HG03045 (cell line): ENCODE measurements around the gene MCC.

Experiments used
- ATAC-seq: cut with Tn5 transposase; IDR thresholded peaks from one replicate; pipeline ENCODE4 v1.9.1; 2021; ENCODE audit warnings: mild to moderate bottlenecking, moderate library complexity; ENCODE audit not compliant: unreplicated experiment

Gene MCC

GRCh38 chr5:113487781-113488644 lies at the start of gene MCC:
Gene MCC (minus strand): TSS chr5:113488453.
- no peak for ATAC-seq

GRCh38 chr5:113531481-113532159 lies 43.4 kb upstream of the MCC start:
- no peak for ATAC-seq

- no peak for ATAC-seq
Measured at GRCh38 chr5:113527746-113528145, 39.5 kb upstream of the MCC start.

DNA sequence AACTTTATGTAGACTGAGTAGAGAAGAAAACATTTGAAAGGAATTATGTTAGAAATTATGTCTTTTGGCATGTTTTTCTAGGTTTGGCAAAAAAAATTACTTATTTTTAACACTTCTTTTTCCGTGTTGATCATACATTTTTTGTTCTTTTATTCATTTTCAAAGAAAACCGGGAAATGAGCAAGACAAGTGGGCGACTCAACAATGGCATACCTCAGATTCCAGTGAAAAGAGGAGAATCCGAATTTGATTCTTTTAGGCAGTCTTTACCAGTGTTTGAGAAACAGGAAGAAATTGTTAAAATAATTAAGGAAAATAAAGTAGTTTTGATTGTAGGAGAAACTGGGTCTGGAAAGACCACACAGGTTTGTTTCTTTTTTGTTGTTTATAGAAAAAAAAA lies 38.2 kb upstream of the MCC start:
- ATAC-seq = no peak

DNA sequence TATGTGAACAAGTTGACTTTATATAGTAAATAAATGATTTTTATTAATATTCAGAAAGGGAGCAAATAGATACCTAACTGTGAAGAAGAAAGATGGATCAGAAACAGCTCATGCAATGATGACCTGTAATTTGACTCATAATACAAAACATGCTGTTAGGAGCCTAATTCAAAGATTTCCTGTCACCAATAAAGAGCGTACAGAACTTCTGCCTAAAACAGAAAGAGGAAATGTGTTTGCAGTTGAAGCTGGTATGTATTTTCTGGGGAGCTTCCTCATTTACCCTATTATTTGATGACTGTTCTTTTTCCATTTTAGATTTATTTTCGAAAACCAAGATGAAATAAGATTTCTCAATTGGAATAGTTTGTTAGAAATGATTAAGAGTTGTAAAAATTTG lies 36.7 kb upstream of the MCC start:
- no peak for ATAC-seq

DNA sequence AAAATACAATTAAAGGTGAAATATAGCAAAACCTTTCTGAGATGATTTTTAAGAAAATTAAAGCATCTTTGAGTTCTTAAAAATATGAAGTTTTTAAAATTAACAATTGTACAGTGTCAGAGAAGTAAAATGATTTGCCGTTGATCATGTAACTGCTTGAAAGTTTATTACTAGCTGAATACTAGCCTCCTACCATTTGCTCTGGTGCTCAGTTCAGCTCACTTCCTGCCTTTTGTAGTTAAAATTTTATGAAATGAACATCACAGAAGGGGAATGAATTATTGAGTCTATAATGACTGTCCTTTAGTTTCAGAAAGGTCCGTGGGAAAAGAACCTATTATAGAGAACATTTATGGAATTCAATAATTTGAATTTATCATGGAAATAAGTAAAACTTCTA lies 34.9 kb upstream of the MCC start:
- ATAC-seq = no peak

DNA sequence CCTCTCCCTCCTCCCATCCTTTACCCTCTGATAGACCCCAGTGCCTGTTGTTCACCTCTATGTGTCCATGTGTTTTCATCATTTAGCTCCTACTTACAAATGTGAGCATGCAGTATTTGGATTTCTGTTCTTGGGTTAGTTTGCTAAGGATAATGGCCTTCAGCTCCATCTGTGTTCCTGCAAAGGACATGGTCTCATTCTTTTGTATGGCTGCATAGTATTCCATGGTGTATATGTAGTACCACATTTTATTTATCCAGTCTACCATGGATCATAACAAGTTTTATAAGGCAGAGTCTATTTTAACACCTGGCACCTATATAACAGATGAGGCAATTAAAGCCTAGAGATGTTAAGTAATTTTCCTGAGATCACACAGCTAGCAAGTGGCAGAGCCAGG lies 32.6 kb upstream of the MCC start:
- no peak for ATAC-seq

DNA sequence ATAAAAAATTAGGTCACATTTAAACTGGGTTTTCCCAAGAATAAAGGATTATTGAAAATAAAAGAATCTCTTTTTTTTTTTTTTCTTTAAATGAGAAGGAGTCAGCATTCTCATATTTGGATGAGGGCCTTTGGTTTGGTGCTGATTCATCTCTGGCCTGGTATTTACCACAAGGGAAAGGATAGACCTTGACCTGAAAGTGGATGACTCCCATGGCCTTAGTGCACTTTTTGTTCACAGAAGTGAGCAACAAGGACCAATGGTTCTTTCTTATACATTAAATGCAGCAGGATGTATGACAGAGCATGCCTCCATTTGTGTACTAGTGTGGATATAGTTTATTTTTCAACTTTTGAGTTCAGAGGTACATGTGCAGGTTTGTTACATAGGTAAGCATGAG lies 32.2 kb upstream of the MCC start:
- peak; percentile 76 for ATAC-seq

DNA sequence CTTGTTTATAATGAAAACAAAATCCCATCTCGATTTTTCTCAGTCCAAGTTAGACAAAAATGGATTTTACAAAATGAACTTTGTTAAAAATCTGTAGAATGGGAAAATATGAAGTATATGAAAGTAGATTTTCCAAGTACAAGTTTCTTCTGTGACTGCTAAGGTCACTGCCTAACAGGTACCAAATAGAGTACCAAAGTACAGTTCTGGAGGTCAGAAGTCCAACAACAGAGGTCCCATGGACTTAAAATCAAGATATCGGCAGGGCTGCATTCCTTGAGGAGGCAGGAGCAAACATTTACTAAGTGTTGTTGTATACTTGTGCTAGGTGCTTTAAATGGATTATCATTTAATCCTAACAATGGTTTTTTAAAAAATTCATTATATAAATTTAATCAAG lies 31.2 kb upstream of the MCC start:
- no peak for ATAC-seq

GRCh38 chr5:113518884-113519283 lies 30.6 kb upstream of the MCC start:
- ATAC-seq = no peak

DNA sequence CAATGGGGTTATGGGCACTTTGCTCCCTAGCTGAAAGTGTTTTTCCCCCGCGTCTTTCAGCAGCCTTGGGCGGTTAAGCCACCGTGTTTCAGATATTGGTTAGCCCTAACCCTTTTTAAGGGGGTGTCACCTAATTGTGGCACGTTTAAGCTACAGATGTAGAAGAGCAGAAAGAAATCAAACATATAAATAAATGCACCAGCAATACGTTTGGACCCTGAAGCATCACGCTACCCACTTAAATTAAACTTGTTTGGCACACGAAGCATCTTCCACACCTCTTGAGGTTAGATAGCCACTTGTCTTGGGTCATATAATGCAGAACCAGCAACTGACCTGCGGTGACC lies 26.0 kb upstream of the MCC start:
- no peak for ATAC-seq

- peak; percentile 99 for ATAC-seq
Measured at GRCh38 chr5:113513384-113514288, 25.4 kb upstream of the MCC start, which contains the start of gene YTHDC2. Gene YTHDC2 (plus strand): TSS chr5:113513694. CDS start chr5:113513896, 202 bp downstream.

- no peak for ATAC-seq
Measured at GRCh38 chr5:113512341-113512740, 24.1 kb upstream of the MCC start.

- ATAC-seq = no peak
Measured at GRCh38 chr5:113510836-113511451, 22.7 kb upstream of the MCC start.

GRCh38 chr5:113508756-113509155 lies 20.5 kb upstream of the MCC start:
- ATAC-seq = no peak

DNA sequence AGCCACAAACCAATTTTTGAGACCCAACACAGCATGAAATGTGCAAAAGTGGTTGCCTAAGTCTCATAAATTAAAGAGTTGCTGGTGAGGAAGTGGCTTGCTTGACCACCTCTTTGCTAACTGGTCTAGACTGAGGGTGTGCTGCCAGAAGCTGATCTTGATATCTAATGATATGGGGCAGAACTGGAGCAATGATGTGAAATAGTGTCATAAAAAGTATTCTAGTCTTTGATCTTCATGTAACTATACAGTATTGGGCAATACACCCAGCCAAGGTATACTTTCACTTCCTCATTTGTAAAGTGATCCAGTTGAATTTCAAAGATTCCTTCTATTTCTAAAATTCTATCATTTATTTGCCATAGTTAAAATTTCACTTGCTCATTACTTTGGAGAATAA lies 19.3 kb upstream of the MCC start:
- ATAC-seq = no peak

DNA sequence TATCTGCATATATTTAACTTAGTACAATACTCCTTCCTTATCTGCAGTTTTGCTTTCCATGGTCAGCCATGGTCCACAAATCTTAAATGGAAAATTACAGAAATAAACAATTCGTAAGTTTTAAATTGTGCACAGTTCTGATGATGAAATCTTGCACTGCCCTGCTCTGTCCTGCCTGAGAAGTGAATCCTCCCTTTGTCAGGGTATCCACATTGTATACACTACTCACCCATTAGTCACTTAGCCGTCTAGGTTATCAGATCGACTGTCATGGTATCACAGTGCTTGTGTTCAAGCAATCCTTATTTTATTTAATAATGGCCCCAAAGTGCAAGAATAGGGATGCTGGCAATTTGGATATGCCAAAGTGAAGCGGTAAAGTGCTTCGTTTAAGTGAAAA lies 16.9 kb upstream of the MCC start:
- no peak for ATAC-seq

DNA sequence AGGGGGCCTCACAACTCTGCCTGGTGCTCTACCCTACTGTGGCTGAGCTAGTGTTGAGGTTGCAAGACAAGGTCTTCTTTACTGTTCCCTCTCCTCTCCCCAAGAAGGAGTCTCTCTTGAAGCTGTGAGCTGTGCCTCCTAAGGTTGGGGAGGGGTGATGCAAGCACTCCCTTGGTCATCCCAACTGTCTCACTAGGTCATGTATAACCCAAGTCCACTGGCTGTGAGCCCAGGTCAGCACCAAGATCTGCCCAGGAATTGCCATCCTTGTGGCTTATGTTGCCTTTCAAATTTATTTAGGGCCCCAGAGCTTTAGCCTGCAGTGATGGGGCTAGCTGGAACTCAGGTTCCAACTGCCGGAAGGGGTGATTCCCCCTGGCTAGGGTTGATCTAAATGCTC lies 14.9 kb upstream of the MCC start:
- no peak for ATAC-seq

DNA sequence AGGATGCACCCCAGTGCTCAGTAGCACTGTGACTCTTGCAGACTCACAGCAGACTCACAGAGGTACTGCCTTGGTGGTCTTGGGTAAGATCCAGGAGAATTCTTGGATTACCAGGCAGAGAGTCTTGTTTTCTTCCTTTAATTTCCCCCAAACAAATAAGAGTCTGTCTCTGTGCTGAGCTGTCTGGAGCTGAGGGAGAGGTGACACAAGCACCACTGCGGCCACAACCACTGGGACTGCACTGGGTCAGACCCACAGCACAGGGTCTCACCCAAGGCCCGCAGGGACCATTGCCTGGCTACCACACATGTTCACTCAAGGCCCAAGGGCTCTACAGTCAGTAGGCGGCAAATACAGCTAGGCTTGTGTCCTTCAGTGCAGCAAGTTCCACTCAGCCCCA lies 13.8 kb upstream of the MCC start:
- no peak for ATAC-seq

DNA sequence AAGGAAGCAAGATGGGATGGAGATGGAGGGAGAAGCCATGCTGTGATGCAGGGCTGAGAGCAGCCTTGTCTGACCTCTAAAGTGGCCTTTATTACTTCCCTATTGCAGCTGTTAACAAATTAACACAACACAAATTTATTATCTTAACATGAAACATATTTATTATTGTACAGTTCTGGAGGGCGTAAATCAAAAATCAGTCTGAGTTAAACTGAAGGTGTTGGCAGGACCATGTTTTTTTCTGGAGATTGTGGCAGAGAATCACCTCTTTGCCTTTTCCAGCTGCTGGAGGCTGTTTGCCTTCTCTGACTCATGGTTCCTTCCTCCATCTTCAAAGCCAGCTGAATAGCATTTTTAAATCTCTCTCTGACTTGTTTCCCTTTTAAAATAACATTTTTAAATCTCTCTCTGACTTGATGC lies 7.2 kb upstream of the MCC start:
- no peak for ATAC-seq

DNA sequence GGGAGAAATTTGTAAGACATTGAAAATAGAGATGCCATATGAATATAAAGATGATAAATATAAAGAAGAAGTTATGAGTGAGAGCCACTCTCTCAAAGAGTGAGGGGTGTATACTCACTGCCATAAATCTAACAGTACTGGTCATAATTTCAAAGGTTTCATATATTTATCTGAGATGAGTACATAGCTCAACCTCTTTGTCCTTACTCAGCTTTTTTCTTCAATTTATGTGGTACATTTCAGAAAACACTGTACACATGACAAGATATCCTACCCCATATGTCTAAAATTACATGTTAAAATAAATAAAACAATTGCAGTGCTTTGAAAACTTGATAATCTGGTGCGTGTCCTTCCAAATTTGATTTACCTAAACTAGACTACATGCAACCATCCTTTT lies 5.2 kb upstream of the MCC start:
- no peak for ATAC-seq
